OCI-LY7 (cell line): ENCODE data around the gene S100A2. TPM values are rescaled to one million over a fixed set of nuclear protein-coding genes. Genes with fewer than 3 reads are reported as not detected.
"Not testable (repeated sequence)": the region's sequence is repeated elsewhere in the genome, so short reads cannot be mapped to it uniquely, and the experiment has no call there.

Experiments
- BruUV-seq: library from RNA; stranded (reverse); fragments of 400-500 nt; replicated peaks from 2 replicates; lab custom pipeline; 2021; lab: Mats Ljungman, UMichigan
- CTCF ChIA-PET: fragments of 300-600 bp; sonication (Branson Sonifier 250); formaldehyde crosslinking; loops from one replicate; lab custom pipeline; 2022; ENCODE audit warnings: antibody characterized with exemption; ENCODE audit not compliant: unreplicated experiment; lab: Charles Lee
- POLR2A ChIA-PET: fragments of 300-600 bp; sonication (Branson Sonifier 250); formaldehyde crosslinking; loops from one replicate; lab custom pipeline; 2022; ENCODE audit warnings: antibody characterized with exemption; lab: Charles Lee
- DNase-seq: peaks from one replicate; pipeline ENCODE4 v3.0.0-alpha.2; 2015; ENCODE audit warnings: low spot score
- H2AFZ ChIP-seq: fragments of 200-600 bp; sonication (generic), shearing (Covaris generic); 2 replicates; pipeline ENCODE4 v1.6.1; 2014; ENCODE audit warnings: mild to moderate bottlenecking, antibody characterized with exemption, low read length, moderate library complexity
- H3K27ac ChIP-seq: fragments of 200-600 bp; sonication (generic); 2 replicates; pipeline ENCODE4 v1.5.1; 2014; ENCODE audit warnings: mixed run types, low read depth, mild to moderate bottlenecking, moderate library complexity, low read length, inconsistent platforms; ENCODE audit not compliant: poor library complexity, severe bottlenecking
- H3K36me3 ChIP-seq: fragments of 200-600 bp; sonication (generic); 2 replicates; pipeline ENCODE4 v1.6.1; 2014; ENCODE audit warnings: mild to moderate bottlenecking, antibody characterized with exemption, low read length, moderate library complexity, mixed read lengths; ENCODE audit not compliant: insufficient read depth
- H3K4me1 ChIP-seq: fragments of 200-600 bp; sonication (generic); 2 replicates; pipeline ENCODE4 v1.5.1; 2014; ENCODE audit warnings: mild to moderate bottlenecking, low read length; ENCODE audit not compliant: insufficient read depth, poor library complexity, severe bottlenecking
- H3K4me2 ChIP-seq: fragments of 200-600 bp; sonication (generic); 2 replicates; pipeline ENCODE4 v1.6.1; 2014; ENCODE audit warnings: mild to moderate bottlenecking, low read length
- H3K4me3 ChIP-seq: fragments of 200-600 bp; sonication (generic); 2 replicates; pipeline ENCODE4 v1.5.1; 2014; ENCODE audit warnings: mild to moderate bottlenecking, low read depth, low read length; ENCODE audit not compliant: poor library complexity, severe bottlenecking
- H3K79me2 ChIP-seq: fragments of 200-600 bp; sonication (generic); 2 replicates; pipeline ENCODE4 v1.6.1; 2016; ENCODE audit warnings: low read depth, mild to moderate bottlenecking, low read length, moderate library complexity, mixed read lengths; ENCODE audit not compliant: insufficient read depth
- H3K9me2 ChIP-seq: fragments of 200-600 bp; sonication (generic); 2 replicates; pipeline ENCODE4 v1.6.1; 2016; ENCODE audit warnings: mild to moderate bottlenecking, low read length, mixed read lengths; ENCODE audit not compliant: insufficient read depth
- H3K9me3 ChIP-seq: fragments of 200-600 bp; sonication (generic); 2 replicates; pipeline ENCODE4 v1.6.1; 2014; ENCODE audit warnings: mild to moderate bottlenecking, mixed run types, low read length, mixed read lengths
- H4K20me1 ChIP-seq: fragments of 200-600 bp; sonication (generic); 2 replicates; pipeline ENCODE4 v1.6.1; 2014; ENCODE audit warnings: mild to moderate bottlenecking, antibody characterized with exemption, low read length, moderate library complexity, mixed read lengths; ENCODE audit not compliant: insufficient read depth
- CTCF ChIP-seq: fragments of 200-600 bp; sonication (generic); conservative IDR thresholded peaks from 2 replicates; pipeline ENCODE4 v1.5.1; 2014; ENCODE audit warnings: mild to moderate bottlenecking, antibody characterized with exemption, low read length, moderate library complexity, mixed read lengths
- EZH2phosphoT487 ChIP-seq: fragments of 200-600 bp; sonication (generic); IDR thresholded peaks from 2 replicates; pipeline ENCODE4 v1.6.1; 2018; ENCODE audit warnings: low read depth, borderline replicate concordance, mild to moderate bottlenecking, mixed run types, antibody characterized with exemption, low read length, moderate library complexity, mixed read lengths
- intact Hi-C: fragments of 100-400 bp; cut with micrococcal nuclease; formaldehyde crosslinking; loops from one replicate; pipeline ENCODE4 v1.10.0; 2022; ENCODE audit not compliant: unreplicated experiment
- total RNA-seq, 2 experiments: library from RNA; depleted of rRNA in 1 of 2; stranded (reverse); fragments of >200 nt in 1 of 2; shearing (Covaris generic) in 1 of 2; gene quantifications; 2 replicates each; pipeline ENCODE4 v1.2.3, GENCODE V29; 2014 to 2022

S100A2 gene
- total RNA-seq, 2 experiments from 2014 or later, result 1.4 TPM; not detected in 1

GRCh38 chr1:153586347-153586746 is 20.7 kb upstream of the S100A2 start:
- no peaks in the 10 kb centered on the region for H3K9me2 ChIP-seq
- no peak for DNase-seq
- peak overlapping the region; percentile 39; the same call in 1 of the 2 replicates for H2AFZ ChIP-seq
- no peak overlapping the region for H3K4me2 ChIP-seq
- ChIA-PET CTCF (no interaction called here), POLR2A (interaction anchor here (1.3 kb wide), 1 partner anchor 20 kb away, joined by 5 read pairs; no protein-coding TSS in a partner anchor)
- H4K20me1 ChIP-seq, result no peaks in the 10 kb centered on the region
- no peaks in the 10 kb centered on the region for H3K79me2 ChIP-seq
- no peaks in the 10 kb centered on the region for H3K9me3 ChIP-seq
- H3K27ac ChIP-seq, result no peak overlapping the region
- TF ChIP-seq CTCF (no peak), EZH2phosphoT487 (no peak)
- H3K4me3 ChIP-seq, result no peak overlapping the region
- intact Hi-C loops, result no loop called here
- no TSS peak for BruUV-seq
- no peaks in the 10 kb centered on the region for H3K36me3 ChIP-seq
- H3K4me1 ChIP-seq, result no peaks in the 10 kb centered on the region

GRCh38 chr1:153585006-153585405 is 19.4 kb upstream of the S100A2 start:
- no peak overlapping the region for H2AFZ ChIP-seq
- H3K9me3 ChIP-seq, result no peaks in the 10 kb centered on the region
- H3K27ac ChIP-seq, result no peak overlapping the region
- no peaks in the 10 kb centered on the region for H3K79me2 ChIP-seq
- H3K9me2 ChIP-seq, result no peaks in the 10 kb centered on the region
- DNase-seq, result no peak
- H3K36me3 ChIP-seq, result no peaks in the 10 kb centered on the region
- CTCF ChIA-PET, result no interaction called here
- BruUV-seq, result no TSS peak
- H3K4me3 ChIP-seq, result no peak overlapping the region
- H4K20me1 ChIP-seq, result no peaks in the 10 kb centered on the region
- no peak overlapping the region for H3K4me2 ChIP-seq
- POLR2A ChIA-PET, result interaction anchor here (1.0 to 1.4 kb wide), 2 partner anchors 13 kb away, joined by 3 to 5 read pairs; no protein-coding TSS in a partner anchor
- TF ChIP-seq EZH2phosphoT487 (no peak), CTCF (no peak)
- H3K4me1 ChIP-seq, result no peaks in the 10 kb centered on the region
- intact Hi-C loops, result no loop called here

GRCh38 chr1:153583976-153584375 is 18.3 kb upstream of the S100A2 start:
- H3K36me3 ChIP-seq, result no peaks in the 10 kb centered on the region
- no peak overlapping the region for H2AFZ ChIP-seq
- TF ChIP-seq CTCF (no peak), EZH2phosphoT487 (no peak)
- DNase-seq, result no peak
- no peaks in the 10 kb centered on the region for H4K20me1 ChIP-seq
- BruUV-seq, result no TSS peak
- H3K4me3 ChIP-seq, result no peak overlapping the region
- H3K4me2 ChIP-seq, result no peak overlapping the region
- H3K27ac ChIP-seq, result no peak overlapping the region
- POLR2A ChIA-PET, result no interaction called here
- H3K4me1 ChIP-seq, result no peaks in the 10 kb centered on the region
- CTCF ChIA-PET, result no interaction called here
- H3K9me2 ChIP-seq, result no peaks in the 10 kb centered on the region
- no peaks in the 10 kb centered on the region for H3K9me3 ChIP-seq
- intact Hi-C loops, result no loop called here
- H3K79me2 ChIP-seq, result no peaks in the 10 kb centered on the region

GRCh38 chr1:153583514-153583913 is 17.9 kb upstream of the S100A2 start:
- H3K4me1 ChIP-seq, H3K79me2 ChIP-seq, H2AFZ ChIP-seq, H3K9me3 ChIP-seq, H3K4me3 ChIP-seq, H3K27ac ChIP-seq, H3K4me2 ChIP-seq, DNase-seq, H3K9me2 ChIP-seq, POLR2A ChIA-PET, intact Hi-C loops, H4K20me1 ChIP-seq, BruUV-seq, H3K36me3 ChIP-seq, CTCF ChIA-PET: not testable (repeated sequence)
